GM12874 (cell line): Measurements from ENCODE around the gene STAC3.

ENCODE experiments used
- TF ChIP-seq, protein P1 (sequence below): IDR thresholded peaks from 2 replicates; pipeline ENCODE4 v1.5.1; 2011; ENCODE audit warnings: low read depth, mild to moderate bottlenecking, control low read depth, low read length, moderate library complexity; ENCODE audit not compliant: insufficient read depth

Gene STAC3

DNA sequence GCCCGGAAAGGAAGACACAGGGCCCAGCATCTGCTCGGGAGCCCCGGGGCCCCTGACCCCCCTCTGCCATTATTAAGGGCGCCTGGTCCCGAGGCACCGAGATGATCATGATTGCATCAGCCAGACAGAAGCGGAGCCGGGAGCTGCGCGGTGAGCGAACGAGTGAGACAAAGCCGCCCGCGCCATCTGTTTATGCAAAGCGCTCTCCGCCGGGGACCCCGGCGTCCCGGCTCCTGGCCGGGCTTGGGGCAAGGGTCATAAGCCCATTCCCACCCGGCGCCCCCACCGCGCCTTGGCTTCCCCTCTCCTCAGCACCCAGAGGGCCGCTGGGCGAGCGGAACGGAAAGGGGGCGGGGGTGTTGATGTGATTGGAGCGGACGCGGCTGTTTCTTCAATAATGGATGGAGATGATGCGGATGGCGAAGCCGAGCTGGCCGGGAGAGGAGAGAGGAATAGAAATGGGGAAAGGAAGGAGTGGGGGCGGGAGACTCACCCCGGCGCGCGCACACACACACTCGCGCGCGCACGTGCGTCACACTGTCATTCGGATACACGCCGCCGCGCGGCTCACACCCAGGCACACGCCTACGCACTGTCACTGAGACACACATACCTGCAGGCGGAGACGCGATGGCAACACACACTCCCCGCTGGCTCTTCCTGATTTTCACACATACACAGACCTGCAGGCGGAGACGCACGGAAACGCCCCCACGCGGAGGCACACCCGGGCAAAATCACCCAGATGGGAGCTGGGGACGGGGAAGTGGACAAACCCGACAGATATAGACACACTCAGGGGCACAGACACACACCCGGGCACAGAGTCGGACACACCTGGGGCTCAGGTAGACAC, 10.7 kb downstream of the STAC3 start:
- TF ChIP-seq, protein P1, sequence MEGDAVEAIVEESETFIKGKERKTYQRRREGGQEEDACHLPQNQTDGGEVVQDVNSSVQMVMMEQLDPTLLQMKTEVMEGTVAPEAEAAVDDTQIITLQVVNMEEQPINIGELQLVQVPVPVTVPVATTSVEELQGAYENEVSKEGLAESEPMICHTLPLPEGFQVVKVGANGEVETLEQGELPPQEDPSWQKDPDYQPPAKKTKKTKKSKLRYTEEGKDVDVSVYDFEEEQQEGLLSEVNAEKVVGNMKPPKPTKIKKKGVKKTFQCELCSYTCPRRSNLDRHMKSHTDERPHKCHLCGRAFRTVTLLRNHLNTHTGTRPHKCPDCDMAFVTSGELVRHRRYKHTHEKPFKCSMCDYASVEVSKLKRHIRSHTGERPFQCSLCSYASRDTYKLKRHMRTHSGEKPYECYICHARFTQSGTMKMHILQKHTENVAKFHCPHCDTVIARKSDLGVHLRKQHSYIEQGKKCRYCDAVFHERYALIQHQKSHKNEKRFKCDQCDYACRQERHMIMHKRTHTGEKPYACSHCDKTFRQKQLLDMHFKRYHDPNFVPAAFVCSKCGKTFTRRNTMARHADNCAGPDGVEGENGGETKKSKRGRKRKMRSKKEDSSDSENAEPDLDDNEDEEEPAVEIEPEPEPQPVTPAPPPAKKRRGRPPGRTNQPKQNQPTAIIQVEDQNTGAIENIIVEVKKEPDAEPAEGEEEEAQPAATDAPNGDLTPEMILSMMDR = no peak

DNA sequence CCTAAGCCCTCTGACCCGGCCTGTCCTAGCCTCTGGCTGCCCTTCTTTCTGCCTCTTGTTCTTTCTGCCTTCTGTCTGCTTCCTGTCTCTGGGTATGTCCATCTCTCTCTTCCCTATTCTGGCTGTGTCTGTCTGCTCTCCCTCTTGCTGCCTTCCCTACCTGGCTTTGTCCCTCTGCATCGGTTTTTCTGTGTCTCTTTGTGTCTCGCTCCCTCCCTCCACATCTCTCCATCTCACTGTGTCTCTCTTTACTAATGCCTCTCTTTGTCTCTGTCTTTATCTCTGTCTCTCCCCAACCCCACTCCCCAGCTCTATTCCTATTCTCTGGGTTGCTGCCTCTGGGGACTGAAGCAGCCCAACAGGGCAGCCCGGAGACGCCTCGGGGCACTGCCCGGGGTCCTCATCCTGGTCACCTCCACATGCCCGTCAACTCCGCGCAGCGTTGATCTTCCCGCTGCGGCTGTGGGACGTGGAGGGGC, 11.4 kb downstream of the STAC3 start:
- TF ChIP-seq, protein P1 = no peak

DNA sequence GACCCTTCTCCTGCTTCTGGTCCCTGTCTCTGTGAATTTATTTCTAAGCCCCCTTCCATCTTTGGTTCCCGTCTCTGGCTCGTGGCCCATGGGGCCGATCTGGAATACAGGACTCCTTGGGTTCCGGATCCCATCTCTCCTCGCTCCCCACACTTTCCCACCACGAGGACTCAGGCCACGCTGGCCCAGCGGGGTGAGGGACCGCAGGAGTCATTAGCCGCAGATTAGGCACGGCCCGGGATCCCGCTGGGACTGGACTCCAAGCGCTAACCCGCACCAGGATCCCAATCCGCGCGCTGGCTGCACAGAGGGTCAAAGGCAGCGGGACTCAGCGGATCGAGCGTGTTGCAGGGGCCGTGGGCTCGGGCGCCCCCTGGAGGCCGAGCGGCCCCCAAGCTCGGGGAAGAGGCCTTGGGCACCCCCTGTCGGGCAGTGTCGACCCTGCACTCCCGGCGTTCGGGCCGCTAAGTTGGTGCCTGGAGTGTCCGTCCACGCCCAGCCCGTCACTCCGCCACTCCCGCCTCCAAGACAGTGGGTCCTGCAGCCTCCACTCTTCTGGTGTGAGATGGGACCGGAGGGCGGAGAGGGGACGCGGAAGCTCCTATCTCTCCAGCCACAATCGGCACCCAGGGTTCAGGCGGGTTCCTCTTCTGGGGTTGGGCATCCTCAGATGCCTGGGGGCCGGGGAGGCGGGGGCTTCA, 12.0 kb downstream of the STAC3 start:
- TF ChIP-seq, protein P1 = peak; percentile 100

DNA sequence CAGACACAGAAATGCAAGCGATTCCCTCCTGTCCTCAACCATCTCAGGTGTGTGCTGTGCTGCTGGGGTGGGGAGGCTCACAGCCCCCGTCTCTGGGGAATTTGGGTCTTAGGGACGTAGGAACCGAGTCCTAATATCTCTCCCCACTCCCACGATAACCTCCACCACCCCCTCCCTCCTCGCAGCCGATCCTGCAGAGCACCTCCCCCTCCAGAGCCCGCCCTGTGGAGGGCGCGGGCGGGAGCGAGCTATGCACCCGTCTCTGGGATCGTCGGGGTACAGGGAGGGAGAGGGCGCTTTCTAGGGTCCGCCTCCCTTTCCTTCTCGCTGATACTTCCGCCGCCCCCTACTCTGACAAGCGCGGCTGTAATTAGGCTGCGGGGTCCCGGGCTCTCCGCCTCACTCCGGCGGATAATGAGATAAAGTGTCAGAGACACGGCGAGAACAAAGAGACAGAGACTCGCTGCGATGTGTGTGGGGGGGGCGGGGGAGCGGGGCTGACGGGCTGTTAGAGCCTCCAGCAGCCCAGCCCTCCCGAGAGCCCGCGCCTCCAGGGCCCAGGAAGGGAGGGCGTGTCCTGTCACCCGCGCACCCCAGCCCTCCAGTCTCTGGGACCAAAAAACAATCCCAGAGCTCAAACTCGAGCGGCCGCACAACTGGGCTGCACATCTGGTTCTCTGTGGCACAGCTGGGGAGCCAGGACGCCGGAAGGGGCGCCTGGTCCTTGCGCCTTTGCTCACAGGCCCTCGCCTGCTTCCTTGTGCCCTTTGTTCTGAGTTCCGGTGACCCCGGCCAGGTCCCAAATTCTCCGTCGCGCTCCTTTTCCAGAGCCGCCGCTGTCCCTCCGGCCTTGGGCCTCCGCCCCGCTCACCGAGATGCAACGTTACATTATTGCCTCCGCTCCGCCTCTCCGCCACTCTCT, 12.8 kb downstream of the STAC3 start:
- TF ChIP-seq, protein P1 = no peak

DNA sequence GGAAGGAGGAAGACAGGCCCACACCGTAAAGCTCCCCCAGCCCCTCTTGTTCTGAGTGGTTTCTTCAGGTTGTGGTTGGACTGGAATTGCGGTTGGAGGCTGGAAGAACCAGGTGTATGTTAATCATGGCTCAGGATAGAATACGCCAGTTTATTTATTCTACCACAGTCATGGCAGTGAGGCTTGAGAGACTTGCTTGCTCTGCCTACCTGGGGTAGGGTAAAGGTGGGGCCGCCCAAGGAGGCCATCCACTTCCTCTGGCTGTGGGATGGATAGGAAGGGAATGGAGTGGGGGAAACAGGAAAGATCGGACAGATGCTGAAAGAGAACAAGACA, 13.4 kb downstream of the STAC3 start:
- TF ChIP-seq, protein P1 = no peak

DNA sequence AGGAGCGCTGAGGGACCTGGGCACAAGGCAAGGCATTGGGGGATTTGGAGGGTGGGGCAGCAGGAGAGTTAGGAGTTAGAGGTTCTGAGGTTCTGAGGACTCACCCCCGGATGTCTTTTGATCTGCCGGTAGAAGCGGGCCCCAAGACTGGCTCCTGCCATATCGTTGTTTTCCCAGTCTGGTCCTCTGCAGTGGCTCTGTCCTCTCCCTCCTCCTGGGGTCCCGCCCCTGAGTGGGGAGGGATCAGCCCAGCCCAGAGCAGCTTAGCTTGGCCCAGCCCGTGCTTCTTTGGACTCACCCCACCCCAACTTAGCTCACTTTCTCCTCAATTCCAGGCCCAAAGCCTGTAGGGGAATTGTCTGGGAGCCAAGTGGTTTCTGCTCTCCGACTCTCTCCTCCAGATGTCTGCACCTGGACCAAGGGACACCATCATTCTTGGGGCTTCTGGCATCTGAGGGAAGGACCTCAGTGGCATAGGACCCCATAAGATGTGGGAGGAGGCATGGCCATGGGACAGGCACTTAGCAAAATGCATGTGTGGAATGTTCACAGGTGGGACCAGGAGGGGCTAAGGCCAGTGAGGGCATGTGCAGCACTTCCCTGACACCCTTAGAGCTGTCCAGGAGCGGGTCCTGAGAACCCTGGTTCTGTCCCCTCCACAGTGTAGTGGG, 13.9 kb downstream of the STAC3 start:
- TF ChIP-seq, protein P1 = no peak
